Regular cardiac myocyte (primary cell): ENCODE data around the gene C7orf33. TPM values are rescaled to one million over a fixed set of nuclear protein-coding genes. Genes with fewer than 3 reads are reported as not detected.

Experiments
- total RNA-seq: library from RNA; depleted of rRNA; stranded (reverse); fragments of >200 nt; gene quantifications from 2 replicates; pipeline ENCODE4 v1.2.3, GENCODE V29; 2014

The C7orf33 gene
- not detected in 2 replicates for total RNA-seq

DNA sequence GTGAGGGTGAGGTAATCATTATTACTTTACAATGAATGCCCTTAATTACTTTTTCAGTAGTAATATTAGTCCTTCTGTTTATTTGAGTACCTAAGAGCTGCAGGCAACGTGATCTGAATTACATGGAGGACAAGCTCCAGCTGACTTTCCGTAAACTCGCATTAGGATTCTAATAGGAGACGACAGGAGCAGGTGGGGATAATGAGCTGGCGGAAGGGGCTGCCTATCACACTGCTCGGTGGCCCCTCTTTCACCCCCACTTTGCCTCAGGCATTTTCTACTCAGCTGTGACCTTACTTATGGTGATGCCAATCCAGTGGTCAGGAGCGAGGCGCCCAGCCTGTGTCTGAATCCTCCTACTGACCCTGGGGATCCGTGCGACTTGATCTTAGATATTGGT lies at the start of gene C7orf33:
Gene C7orf33 (plus strand): TSS at position 296 of the 400 bp plus-strand sequence. CDS start 160 bp downstream, outside the sequence.

Other genes with a start within 250 kb of the C7orf33 start
- gene CUL1, start 108.1 kb downstream of the C7orf33 start, total RNA-seq: 47.6 and 55.8 TPM in 2 replicates